HCT116 (cell line): Measurements from ENCODE around the gene ZMYND11. TPM values are rescaled to one million over a fixed set of nuclear protein-coding genes. Genes with fewer than 3 reads are reported as not detected.

Experiments used
- ATAC-seq: fragments of 200-7000 bp; cut with Tn5 transposase; 2 replicates; pipeline ENCODE4 v1.9.1; 2020; ENCODE audit warnings: mild to moderate bottlenecking, moderate library complexity
- BruUV-seq: library from RNA; stranded (reverse); fragments of 400-500 nt; replicated peaks from 2 replicates; lab custom pipeline; 2021; lab: Mats Ljungman, UMichigan
- CTCF ChIA-PET: fragments of 300-600 bp; sonication (Branson Sonifier 250); formaldehyde crosslinking; loops from one replicate; lab custom pipeline; 2021; ENCODE audit warnings: antibody characterized with exemption; lab: Charles Lee
- POLR2A ChIA-PET: fragments of 300-600, 350-600 bp; sonication (Branson Sonifier 250); formaldehyde crosslinking; loops from one replicate; lab custom pipeline; 2021; ENCODE audit warnings: antibody characterized with exemption; lab: Charles Lee
- RAD21 ChIA-PET, 2 experiments: fragments of 300-600 bp; sonication (Branson Sonifier 250); formaldehyde crosslinking; loops; one replicate each; lab custom pipeline; 2023; ENCODE audit warnings: low total read pairs in 2 of 2; ENCODE audit not compliant: uncharacterized antibody in 2 of 2, unreplicated experiment in 2 of 2, low non-redundant PET in 1 of 2; lab: Charles Lee
- DNase-seq: peaks from one replicate; pipeline ENCODE4 v3.0.0-alpha.2; 2010; ENCODE audit warnings: low read depth, low spot score
- H2AFZ ChIP-seq: fragments of 200-600 bp; shearing (Covaris generic), sonication (generic); 2 replicates; pipeline ENCODE4 v1.6.1; 2017; ENCODE audit warnings: low read depth, mixed run types, mixed read lengths, antibody characterized with exemption, low read length; ENCODE audit not compliant: poor library complexity, severe bottlenecking
- H3K27ac ChIP-seq: 2 replicates; pipeline ENCODE4 v1.5.1; 2012; ENCODE audit warnings: low read depth, low read length
- H3K27me3 ChIP-seq: fragments of 200-600 bp; sonication (generic); 2 replicates; pipeline ENCODE4 v1.6.1; 2016; ENCODE audit warnings: mixed run types, low read length, mixed read lengths; ENCODE audit not compliant: insufficient read depth
- H3K36me3 ChIP-seq, 2 experiments: fragments of 200-500 bp in 1 of 2; fragments of 200-600 bp in 1 of 2; sonication (Bioruptor generic) in 1 of 2; sonication (generic) in 1 of 2; 2 replicates each; pipeline versions ENCODE4 v1.5.1 to v1.6.1; 2014 to 2016; ENCODE audit warnings: low read length in 2 of 2, inconsistent platforms in 1 of 2, mixed read lengths in 1 of 2, mixed run types in 1 of 2; ENCODE audit not compliant: insufficient read depth in 2 of 2, control insufficient read depth in 1 of 2
- H3K4me1 ChIP-seq, 2 experiments: fragments of 200-600 bp in 1 of 2; sonication (generic) in 1 of 2; 2 replicates each; pipeline versions ENCODE4 v1.5.1 to v1.6.1; 2012 to 2017; ENCODE audit warnings: low read length in 2 of 2, inconsistent platforms in 1 of 2, mild to moderate bottlenecking in 1 of 2, mixed read lengths in 1 of 2, mixed run types in 1 of 2, moderate library complexity in 1 of 2; ENCODE audit not compliant: insufficient read depth in 2 of 2, control insufficient read depth in 1 of 2
- H3K4me2 ChIP-seq: fragments of 200-600 bp; sonication (generic); 2 replicates; pipeline ENCODE4 v1.6.1; 2017; ENCODE audit warnings: mixed run types, low read length, mixed read lengths
- H3K4me3 ChIP-seq, 2 experiments: fragments of 200-600 bp in 1 of 2; sonication (generic) in 1 of 2; replicated peaks in 1 of 2; 2 replicates each; pipeline ENCODE4 v1.5.1; 2011 to 2016; ENCODE audit warnings: low read length in 2 of 2, control low read depth in 1 of 2, low read depth in 1 of 2, mild to moderate bottlenecking in 1 of 2, mixed read lengths in 1 of 2, mixed run types in 1 of 2
- H3K79me2 ChIP-seq: fragments of 200-600 bp; sonication (generic); 2 replicates; pipeline ENCODE4 v1.6.1; 2017; ENCODE audit warnings: mild to moderate bottlenecking, mixed run types, low read length, moderate library complexity, mixed read lengths; ENCODE audit not compliant: insufficient read depth
- H3K9ac ChIP-seq: fragments of 200-600 bp; sonication (generic); 2 replicates; pipeline ENCODE4 v1.6.1; 2016; ENCODE audit warnings: low read length, mixed read lengths
- H3K9me2 ChIP-seq: fragments of 200-600 bp; sonication (generic), shearing (Covaris generic); 2 replicates; pipeline ENCODE4 v1.6.1; 2017; ENCODE audit warnings: mixed run types, mild to moderate bottlenecking, moderate library complexity; ENCODE audit not compliant: insufficient read depth
- H3K9me3 ChIP-seq, 2 experiments: fragments of 200-500 bp in 1 of 2; fragments of 200-600 bp in 1 of 2; sonication (Bioruptor generic) in 1 of 2; sonication (generic) in 1 of 2; 2 replicates each; pipeline ENCODE4 v1.6.1; 2014 to 2017; ENCODE audit warnings: low read length in 2 of 2, mixed read lengths in 2 of 2, inconsistent platforms in 1 of 2, low read depth in 1 of 2, mild to moderate bottlenecking in 1 of 2, mixed run types in 1 of 2, moderate library complexity in 1 of 2; ENCODE audit not compliant: control insufficient read depth in 1 of 2, insufficient read depth in 1 of 2
- H4K20me1 ChIP-seq: fragments of 200-600 bp; sonication (generic), shearing (Covaris generic); 2 replicates; pipeline ENCODE4 v1.6.1; 2017; ENCODE audit warnings: mixed run types, mild to moderate bottlenecking, moderate library complexity; ENCODE audit not compliant: insufficient read depth
- CBX3 ChIP-seq: IDR thresholded peaks from 2 replicates; pipeline ENCODE4 v1.6.1; 2012; ENCODE audit warnings: low read depth
- CTCF ChIP-seq, 3 experiments: fragments of 200-600 bp in 1 of 3; sonication (generic) in 1 of 3; IDR thresholded peaks in 2 of 3; conservative IDR thresholded peaks in 1 of 3; 2 replicates each; pipeline ENCODE4 v1.5.1; 2012 to 2017; ENCODE audit warnings: low read depth in 2 of 3, low read length in 2 of 3, antibody characterized with exemption in 1 of 3, borderline replicate concordance in 1 of 3, control low read depth in 1 of 3, mild to moderate bottlenecking in 1 of 3, mixed read lengths in 1 of 3, mixed run types in 1 of 3, moderate library complexity in 1 of 3; ENCODE audit not compliant: insufficient read depth in 1 of 3
- EZH2 ChIP-seq: fragments of 200-600 bp; sonication (generic); IDR thresholded peaks from 2 replicates; pipeline ENCODE4 v1.6.1; 2017; ENCODE audit warnings: antibody characterized with exemption, mixed run types
- JUND ChIP-seq: IDR thresholded peaks from 2 replicates; pipeline ENCODE4 v1.6.1; 2012
- MAX ChIP-seq: IDR thresholded peaks from 2 replicates; pipeline ENCODE4 v1.6.1; 2012
- POLR2A ChIP-seq: IDR thresholded peaks from 2 replicates; pipeline ENCODE4 v1.7.0; 2011; ENCODE audit warnings: borderline replicate concordance; ENCODE audit not compliant: insufficient read depth, insufficient read length; ENCODE audit errors: extremely low read depth
- POLR2AphosphoS5 ChIP-seq: IDR thresholded peaks from 2 replicates; pipeline ENCODE4 v1.6.1; 2011; ENCODE audit warnings: mild to moderate bottlenecking, low read depth, low read length, moderate library complexity
- ZBTB33 ChIP-seq: IDR thresholded peaks from 2 replicates; pipeline ENCODE4 v1.6.1; 2011; ENCODE audit warnings: mild to moderate bottlenecking, low read length, moderate library complexity; ENCODE audit not compliant: insufficient replicate concordance; ENCODE audit errors: extremely low read depth
- ZFX ChIP-seq: fragments of 450-650 bp; IDR thresholded peaks from 2 replicates; pipeline ENCODE4 v1.6.1; 2017
- intact Hi-C: fragments of 100-400 bp; cut with micrococcal nuclease; formaldehyde crosslinking; loops from 2 replicates; pipeline ENCODE4 v1.10.0; 2022
- total RNA-seq: library from RNA; stranded (reverse); gene quantifications from one replicate; pipeline ENCODE4 v1.2.1, GENCODE V29; 2021; ENCODE audit not compliant: unreplicated experiment

ZMYND11 gene
- total RNA-seq, 1 experiment from 2014 or later, result 28.3 TPM

- CTCF ChIA-PET, result no interaction called here
- H3K27me3 ChIP-seq, result no peaks in the 10 kb centered on the region
- H3K4me2 ChIP-seq, result no peak overlapping the region
- no peak overlapping the region for H3K4me3 ChIP-seq
- peaks cover 8 to 14% of the 10 kb centered on the region in 2 experiments; a peak in 2 of 4 replicates for H3K36me3 ChIP-seq
- H2AFZ ChIP-seq, result no peak overlapping the region
- no peaks in the 10 kb centered on the region for H3K9me3 ChIP-seq
- no TSS peak for BruUV-seq
- POLR2A ChIA-PET, result no interaction called here
- H3K4me1 ChIP-seq, result no peaks in the 10 kb centered on the region
- no peak for DNase-seq
- no peak overlapping the region for H3K9ac ChIP-seq
- intact Hi-C loops, result no loop called here
- RAD21 ChIA-PET, result no interaction called here
- no peak for TF ChIP-seq POLR2AphosphoS5
- TF ChIP-seq EZH2, result no peak
- TF ChIP-seq CTCF (IDR thresholded peaks at IDR 0.05 in 2 of 3, conservative IDR thresholded peaks at IDR 0.05 in 1 of 3; ENCODE audit: borderline replicate concordance in 1 of 3, insufficient read depth in 1 of 3, low read depth in 2 of 3, low read length in 2 of 3), result no peak
- TF ChIP-seq ZBTB33, result no peak
- no peak for TF ChIP-seq CBX3
- no peak for TF ChIP-seq POLR2A
- TF ChIP-seq ZFX, result no peak
- TF ChIP-seq MAX, result no peak
- no peak for TF ChIP-seq JUND
- TF ChIP-seq, all 23 proteins: peak for 0
- no peaks in the 10 kb centered on the region for H3K79me2 ChIP-seq
- H3K27ac ChIP-seq, result no peak overlapping the region
- no peaks in the 10 kb centered on the region for H3K9me2 ChIP-seq
- no peak for ATAC-seq
- H4K20me1 ChIP-seq, result no peaks in the 10 kb centered on the region
Observed at GRCh38 chr10:246431-246830, 111.2 kb downstream of the ZMYND11 start.
